ENCODE results near the gene ACSS2. TPM values are rescaled to one million over a fixed set of nuclear protein-coding genes. Genes with fewer than 3 reads are reported as not detected.

Gene ACSS2
- total RNA-seq, 1 donor from 2014 or later: 18.7 TPM

DNA sequence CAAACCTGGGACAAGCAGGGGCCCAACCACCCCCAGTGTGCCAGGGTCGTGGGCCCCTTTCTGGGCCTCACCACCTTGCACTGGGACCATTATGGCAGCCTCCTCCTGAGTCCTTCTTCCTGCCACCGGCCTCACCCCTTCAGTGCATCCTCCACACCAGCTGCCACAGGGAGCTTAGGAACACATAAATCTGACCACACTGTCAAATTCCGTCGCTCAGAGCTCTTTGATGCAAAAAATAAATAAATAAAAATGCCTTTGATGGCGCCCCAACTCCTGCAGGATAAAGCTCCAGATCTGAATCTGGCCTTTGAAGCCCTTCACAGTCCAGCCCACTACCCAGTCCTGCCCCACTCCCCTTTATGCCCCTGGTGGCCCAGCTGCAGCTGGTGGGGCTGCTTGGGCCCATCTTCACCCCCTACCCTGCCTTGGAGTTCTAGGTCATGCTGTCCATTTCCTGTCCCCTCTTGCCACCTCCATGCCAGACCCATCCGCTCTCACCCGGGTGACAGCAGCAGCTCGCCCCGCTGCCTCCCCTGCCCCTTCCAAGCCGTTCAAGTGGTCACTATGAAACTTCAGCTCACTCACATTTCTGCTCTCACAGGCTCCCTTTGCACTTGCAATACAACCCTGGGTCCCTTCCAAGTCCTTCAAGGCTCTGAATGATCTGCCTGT, 95.3 kb downstream of the ACSS2 start:
- Histone ChIP-seq H3K9ac (ENCODE audit: low read length) (no peak overlapping the region), H3K79me2 (ENCODE audit: insufficient read depth, low read length) (no peaks in the 10 kb centered on the region), H2AFZ (ENCODE audit: low read depth, low read length) (no peak overlapping the region), H4K20me1 (ENCODE audit: insufficient read depth, low read length) (no peaks in the 10 kb centered on the region), H3K4me3 (ENCODE audit: insufficient read depth, low read depth, low read length) (no peak overlapping the region), H3K27ac (ENCODE audit: low read depth, low read length) (no peak overlapping the region), H3K4me2 (ENCODE audit: low read length) (no peak overlapping the region), H3K9me3 (ENCODE audit: insufficient read depth, low read depth, low read length) (no peaks in the 10 kb centered on the region), H3K27me3 (ENCODE audit: insufficient read depth, low read length) (peaks cover 6% of the 10 kb centered on the region), H3K4me1 (ENCODE audit: insufficient read depth, low read length) (no peaks in the 10 kb centered on the region), H3K36me3 (ENCODE audit: insufficient read depth, low read length) (no peaks in the 10 kb centered on the region)
- Mint-ChIP-seq H3K27ac (ENCODE audit: unreplicated experiment) (no peak overlapping the region), H3K27me3 (ENCODE audit: low read depth, unreplicated experiment) (peaks cover 34% of the 10 kb centered on the region), H3K9me3 (ENCODE audit: unreplicated experiment) (peaks cover 3% of the 10 kb centered on the region), H3K4me1 (ENCODE audit: low read depth, unreplicated experiment) (no peaks in the 10 kb centered on the region), H3K36me3 (ENCODE audit: low read depth, unreplicated experiment) (no peaks in the 10 kb centered on the region), H3K4me3 (ENCODE audit: unreplicated experiment) (no peak overlapping the region)
- FAIRE-seq (no peak), DNase-seq (ENCODE audit: low read depth) (no peak)
- TF ChIP-seq, protein P1, sequence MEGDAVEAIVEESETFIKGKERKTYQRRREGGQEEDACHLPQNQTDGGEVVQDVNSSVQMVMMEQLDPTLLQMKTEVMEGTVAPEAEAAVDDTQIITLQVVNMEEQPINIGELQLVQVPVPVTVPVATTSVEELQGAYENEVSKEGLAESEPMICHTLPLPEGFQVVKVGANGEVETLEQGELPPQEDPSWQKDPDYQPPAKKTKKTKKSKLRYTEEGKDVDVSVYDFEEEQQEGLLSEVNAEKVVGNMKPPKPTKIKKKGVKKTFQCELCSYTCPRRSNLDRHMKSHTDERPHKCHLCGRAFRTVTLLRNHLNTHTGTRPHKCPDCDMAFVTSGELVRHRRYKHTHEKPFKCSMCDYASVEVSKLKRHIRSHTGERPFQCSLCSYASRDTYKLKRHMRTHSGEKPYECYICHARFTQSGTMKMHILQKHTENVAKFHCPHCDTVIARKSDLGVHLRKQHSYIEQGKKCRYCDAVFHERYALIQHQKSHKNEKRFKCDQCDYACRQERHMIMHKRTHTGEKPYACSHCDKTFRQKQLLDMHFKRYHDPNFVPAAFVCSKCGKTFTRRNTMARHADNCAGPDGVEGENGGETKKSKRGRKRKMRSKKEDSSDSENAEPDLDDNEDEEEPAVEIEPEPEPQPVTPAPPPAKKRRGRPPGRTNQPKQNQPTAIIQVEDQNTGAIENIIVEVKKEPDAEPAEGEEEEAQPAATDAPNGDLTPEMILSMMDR (IDR thresholded peaks at IDR 0.05; ENCODE audit: insufficient read depth, low read depth, low read length): no peak
- no peak for TF ChIP-seq EZH2 (IDR thresholded peaks at IDR 0.05; ENCODE audit: insufficient read depth, low read length)

DNA sequence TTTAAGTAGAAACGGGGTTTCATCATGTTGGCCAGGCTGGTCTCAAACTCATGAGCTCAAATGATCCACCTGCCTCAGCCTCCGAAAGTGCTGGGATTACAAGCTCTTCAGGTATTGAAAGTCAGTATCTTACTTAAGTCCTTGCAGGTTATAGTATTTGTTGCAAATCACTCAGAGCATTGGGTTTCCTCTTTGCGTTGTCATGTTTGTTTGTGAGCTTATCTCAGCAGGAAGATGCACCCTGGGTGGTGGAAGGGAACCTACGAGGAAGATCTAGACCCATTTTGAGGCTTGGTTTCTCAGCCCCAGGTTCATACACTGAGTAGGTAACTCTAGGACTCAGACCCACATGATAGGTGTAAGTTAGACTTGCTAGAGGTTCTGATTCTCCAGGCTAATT, 97.8 kb downstream of the ACSS2 start:
- Histone ChIP-seq H3K4me1 (ENCODE audit: insufficient read depth, low read length) (no peaks in the 10 kb centered on the region), H3K27me3 (ENCODE audit: insufficient read depth, low read length) (peaks cover 12% of the 10 kb centered on the region), H3K9me3 (ENCODE audit: insufficient read depth, low read depth, low read length) (no peaks in the 10 kb centered on the region), H3K4me2 (ENCODE audit: low read length) (no peak overlapping the region), H2AFZ (ENCODE audit: low read depth, low read length) (no peak overlapping the region), H3K79me2 (ENCODE audit: insufficient read depth, low read length) (no peaks in the 10 kb centered on the region), H4K20me1 (ENCODE audit: insufficient read depth, low read length) (no peaks in the 10 kb centered on the region), H3K4me3 (ENCODE audit: insufficient read depth, low read depth, low read length) (no peak overlapping the region), H3K9ac (ENCODE audit: low read length) (no peak overlapping the region), H3K27ac (ENCODE audit: low read depth, low read length) (no peak overlapping the region), H3K36me3 (ENCODE audit: insufficient read depth, low read length) (no peaks in the 10 kb centered on the region)
- FAIRE-seq: no peak
- Mint-ChIP-seq H3K9me3 (ENCODE audit: unreplicated experiment) (peaks cover 3% of the 10 kb centered on the region), H3K4me3 (ENCODE audit: unreplicated experiment) (no peak overlapping the region), H3K27me3 (ENCODE audit: low read depth, unreplicated experiment) (peaks cover 45% of the 10 kb centered on the region), H3K36me3 (ENCODE audit: low read depth, unreplicated experiment) (no peaks in the 10 kb centered on the region), H3K27ac (ENCODE audit: unreplicated experiment) (no peak overlapping the region), H3K4me1 (ENCODE audit: low read depth, unreplicated experiment) (no peaks in the 10 kb centered on the region)
- TF ChIP-seq, protein P1 (IDR thresholded peaks at IDR 0.05; ENCODE audit: insufficient read depth, low read depth, low read length): no peak
- no peak for TF ChIP-seq EZH2 (IDR thresholded peaks at IDR 0.05; ENCODE audit: insufficient read depth, low read length)
- DNase-seq (ENCODE audit: low read depth): no peak

DNA sequence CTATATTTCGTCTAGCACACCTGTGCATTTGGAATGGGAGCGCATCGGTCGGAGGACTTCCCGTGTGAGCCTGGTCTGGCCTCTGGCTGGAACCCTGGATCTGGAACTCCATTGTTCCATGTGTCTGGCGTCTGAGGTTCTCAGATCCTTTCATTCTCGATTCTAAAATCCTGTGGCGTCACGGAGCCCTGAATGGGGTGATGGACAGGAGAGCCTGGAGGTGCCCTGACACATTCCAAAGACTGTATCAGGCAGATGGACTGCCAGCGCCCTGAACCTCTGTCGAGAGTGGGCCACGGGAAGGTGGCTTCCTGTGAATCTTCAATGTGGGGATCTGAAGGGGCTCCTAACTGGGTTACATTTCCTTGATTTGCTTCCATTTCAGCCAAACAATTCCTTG, 99.9 kb downstream of the ACSS2 start:
- TF ChIP-seq, protein P1 (IDR thresholded peaks at IDR 0.05; ENCODE audit: insufficient read depth, low read depth, low read length): no peak
- no peak for TF ChIP-seq EZH2 (IDR thresholded peaks at IDR 0.05; ENCODE audit: insufficient read depth, low read length)
- H3K79me2 ChIP-seq (ENCODE audit: insufficient read depth, low read length): no peaks in the 10 kb centered on the region
- H3K27ac Mint-ChIP-seq (ENCODE audit: unreplicated experiment): no peak overlapping the region
- FAIRE-seq (no peak), DNase-seq (ENCODE audit: low read depth) (no peak)
- no peak overlapping the region for H3K9ac ChIP-seq (ENCODE audit: low read length)
- H3K36me3 Mint-ChIP-seq (ENCODE audit: low read depth, unreplicated experiment): no peaks in the 10 kb centered on the region
- H2AFZ ChIP-seq (ENCODE audit: low read depth, low read length): no peak overlapping the region
- no peak overlapping the region for H3K4me2 ChIP-seq (ENCODE audit: low read length)
- H3K36me3 ChIP-seq (ENCODE audit: insufficient read depth, low read length): no peaks in the 10 kb centered on the region
- no peaks in the 10 kb centered on the region for H3K4me1 Mint-ChIP-seq (ENCODE audit: low read depth, unreplicated experiment)
- no peaks in the 10 kb centered on the region for H4K20me1 ChIP-seq (ENCODE audit: insufficient read depth, low read length)
- peaks cover 12% of the 10 kb centered on the region for H3K27me3 ChIP-seq (ENCODE audit: insufficient read depth, low read length)
- no peak overlapping the region for H3K4me3 Mint-ChIP-seq (ENCODE audit: unreplicated experiment)
- no peaks in the 10 kb centered on the region for H3K4me1 ChIP-seq (ENCODE audit: insufficient read depth, low read length)
- H3K9me3 Mint-ChIP-seq (ENCODE audit: unreplicated experiment): peaks cover 3% of the 10 kb centered on the region
- no peak overlapping the region for H3K4me3 ChIP-seq (ENCODE audit: insufficient read depth, low read depth, low read length)
- peaks cover 44% of the 10 kb centered on the region for H3K27me3 Mint-ChIP-seq (ENCODE audit: low read depth, unreplicated experiment)
- H3K9me3 ChIP-seq (ENCODE audit: insufficient read depth, low read depth, low read length): no peaks in the 10 kb centered on the region
- no peak overlapping the region for H3K27ac ChIP-seq (ENCODE audit: low read depth, low read length)
